Osteoblast (primary cell): ENCODE results near the gene MYO1A. TPM values are rescaled to one million over a fixed set of nuclear protein-coding genes. Genes with fewer than 3 reads are reported as not detected.

ENCODE experiments used
- DNase-seq: peaks from one replicate; pipeline ENCODE4 v3.0.0; 2011; ENCODE audit warnings: low spot score, mixed read lengths; ENCODE audit not compliant: insufficient read length; ENCODE audit errors: missing footprints
- H2AFZ ChIP-seq: 2 replicates; pipeline ENCODE4 v1.6.0; 2011; ENCODE audit warnings: mild to moderate bottlenecking, low read length
- H3K27ac ChIP-seq: 2 replicates; pipeline ENCODE4 v1.5.1; 2011; ENCODE audit warnings: mild to moderate bottlenecking, low read depth, low read length, moderate library complexity
- H3K27me3 ChIP-seq: 2 replicates; pipeline ENCODE4 v1.6.0; 2012; ENCODE audit warnings: mild to moderate bottlenecking, control low read depth, inconsistent platforms, low read length, moderate library complexity; ENCODE audit not compliant: insufficient read depth
- H3K36me3 ChIP-seq: 2 replicates; pipeline ENCODE4 v1.5.1; 2011; ENCODE audit warnings: mild to moderate bottlenecking, low read length, control low read depth, moderate library complexity; ENCODE audit not compliant: insufficient read depth
- H3K4me1 ChIP-seq: 2 replicates; pipeline ENCODE4 v1.5.1; 2011; ENCODE audit warnings: mild to moderate bottlenecking, low read length, control low read depth, moderate library complexity; ENCODE audit not compliant: insufficient read depth
- H3K4me2 ChIP-seq: 2 replicates; pipeline ENCODE4 v1.6.0; 2011; ENCODE audit warnings: mild to moderate bottlenecking, low read length; ENCODE audit not compliant: insufficient read depth
- H3K4me3 ChIP-seq: fragments of 200-600 bp; sonication (generic); 3 replicates; pipeline ENCODE4 v1.5.1; 2012; ENCODE audit warnings: mild to moderate bottlenecking, low read length, inconsistent platforms; ENCODE audit not compliant: insufficient read depth
- H3K79me2 ChIP-seq: 2 replicates; pipeline ENCODE4 v1.6.0; 2012; ENCODE audit warnings: mild to moderate bottlenecking, low read length, control low read depth, inconsistent platforms; ENCODE audit not compliant: insufficient read depth
- H3K9me3 ChIP-seq: 2 replicates; pipeline ENCODE4 v1.5.1; 2011; ENCODE audit warnings: low read depth, low read length, control low read depth
- H4K20me1 ChIP-seq: 2 replicates; pipeline ENCODE4 v1.6.0; 2012; ENCODE audit warnings: mild to moderate bottlenecking, low read length, control low read depth; ENCODE audit not compliant: insufficient read depth
- CTCF ChIP-seq: IDR thresholded peaks from 2 replicates; pipeline ENCODE4 v1.5.1; 2011; ENCODE audit warnings: mild to moderate bottlenecking, low read depth, low read length, moderate library complexity; ENCODE audit errors: extremely low read depth
- total RNA-seq: library from RNA; depleted of rRNA; stranded (reverse); fragments of >200 nt; gene quantifications from 2 replicates; pipeline ENCODE4 v1.2.3, GENCODE V29; 2012

Gene MYO1A
- total RNA-seq, 1 donor: not detected

GRCh38 chr12:57042695-57043094 lies 7.2 kb downstream of the MYO1A start:
- H2AFZ ChIP-seq: no peak overlapping the region
- no peaks in the 10 kb centered on the region for H4K20me1 ChIP-seq
- no peaks in the 10 kb centered on the region for H3K9me3 ChIP-seq
- H3K4me1 ChIP-seq: peaks cover 4% of the 10 kb centered on the region
- H3K79me2 ChIP-seq: no peaks in the 10 kb centered on the region
- H3K27me3 ChIP-seq: peaks cover 41% of the 10 kb centered on the region
- no peak overlapping the region for H3K4me2 ChIP-seq
- H3K27ac ChIP-seq: no peak overlapping the region
- no peak for TF ChIP-seq CTCF
- H3K4me3 ChIP-seq: no peak overlapping the region
- no peaks in the 10 kb centered on the region for H3K36me3 ChIP-seq
- no peak for DNase-seq

- Histone ChIP-seq H3K9me3 (no peaks in the 10 kb centered on the region), H2AFZ (no peak overlapping the region), H3K4me3 (no peak overlapping the region), H3K4me1 (no peaks in the 10 kb centered on the region), H3K27me3 (peaks cover 44% of the 10 kb centered on the region), H3K36me3 (no peaks in the 10 kb centered on the region), H3K27ac (no peak overlapping the region), H3K4me2 (no peak overlapping the region), H4K20me1 (no peaks in the 10 kb centered on the region), H3K79me2 (no peaks in the 10 kb centered on the region)
- no peak for DNase-seq
- no peak for TF ChIP-seq CTCF
Observed at GRCh38 chr12:57040750-57041149, 9.2 kb downstream of the MYO1A start.

- no peaks in the 10 kb centered on the region for H3K9me3 ChIP-seq
- no peaks in the 10 kb centered on the region for H3K4me1 ChIP-seq
- H3K4me3 ChIP-seq: no peak overlapping the region
- DNase-seq: no peak
- no peaks in the 10 kb centered on the region for H3K79me2 ChIP-seq
- no peaks in the 10 kb centered on the region for H3K36me3 ChIP-seq
- no peak overlapping the region for H2AFZ ChIP-seq
- peaks cover 45% of the 10 kb centered on the region for H3K27me3 ChIP-seq
- H3K4me2 ChIP-seq: no peak overlapping the region
- H4K20me1 ChIP-seq: no peaks in the 10 kb centered on the region
- TF ChIP-seq CTCF: no peak
- H3K27ac ChIP-seq: no peak overlapping the region
Observed at GRCh38 chr12:57040211-57040610, 9.7 kb downstream of the MYO1A start.

- Histone ChIP-seq H3K27me3 (peaks cover 48% of the 10 kb centered on the region), H3K36me3 (no peaks in the 10 kb centered on the region), H3K4me1 (no peaks in the 10 kb centered on the region), H3K27ac (no peak overlapping the region), H3K9me3 (no peaks in the 10 kb centered on the region), H3K79me2 (no peaks in the 10 kb centered on the region), H2AFZ (no peak overlapping the region), H3K4me3 (no peak overlapping the region), H4K20me1 (no peaks in the 10 kb centered on the region), H3K4me2 (no peak overlapping the region)
- DNase-seq: no peak
- no peak for TF ChIP-seq CTCF
Observed at GRCh38 chr12:57039016-57039798, 10.7 kb downstream of the MYO1A start.
